Endothelial cell of umbilical vein (primary cell): Measurements from ENCODE around the gene KYNU. TPM values are rescaled to one million over a fixed set of nuclear protein-coding genes. Genes with fewer than 3 reads are reported as not detected.

ENCODE experiments used
- BruUV-seq: library from RNA; stranded (reverse); fragments of 400-500 nt; replicated peaks from 2 replicates; lab custom pipeline; 2021; lab: Mats Ljungman, UMichigan
- CTCF ChIA-PET: fragments of 300-600, 350-600 bp; sonication (Branson Sonifier 250); formaldehyde crosslinking; loops from one replicate; lab custom pipeline; 2021; ENCODE audit warnings: antibody characterized with exemption, inconsistent platforms; lab: Charles Lee
- POLR2A ChIA-PET: fragments of 300-600, 350-600 bp; sonication (Branson Sonifier 250); formaldehyde crosslinking; loops from one replicate; lab custom pipeline; 2021; ENCODE audit warnings: antibody characterized with exemption, inconsistent platforms; lab: Charles Lee
- DNase-seq: peaks from one replicate; pipeline ENCODE4 v3.0.0-alpha.2; 2011; ENCODE audit warnings: low read depth, low spot score
- FAIRE-seq: peaks from 2 replicates; lab custom pipeline; 2011; peaks lifted over from hg19 to GRCh38; lab: Jason Lieb, UNC
- H2AFZ ChIP-seq: 2 replicates; pipeline ENCODE4 v1.6.0; 2012; ENCODE audit warnings: low read depth, low read length, control low read depth, inconsistent platforms
- H3K27ac ChIP-seq: 2 replicates; pipeline ENCODE4 v1.5.1; 2011; ENCODE audit warnings: low read depth, mild to moderate bottlenecking, control low read depth, low read length, moderate library complexity; ENCODE audit not compliant: insufficient read depth
- H3K27me3 ChIP-seq, 2 experiments: 2 replicates each; pipeline versions ENCODE4 v1.6.0 to v1.6.1; 2011; ENCODE audit warnings: low read length in 2 of 2, mixed read lengths in 1 of 2; ENCODE audit not compliant: control insufficient read depth in 2 of 2, insufficient read depth in 2 of 2
- H3K36me3 ChIP-seq, 2 experiments: 2 replicates in 1 of 2; 3 replicates in 1 of 2; pipeline ENCODE4 v1.5.1; 2011; ENCODE audit warnings: low read length in 2 of 2, mild to moderate bottlenecking in 1 of 2, moderate library complexity in 1 of 2; ENCODE audit not compliant: control insufficient read depth in 2 of 2, insufficient read depth in 2 of 2; ENCODE audit errors: extremely low read depth in 1 of 2
- H3K4me1 ChIP-seq: 3 replicates; pipeline ENCODE4 v1.5.1; 2011; ENCODE audit warnings: mild to moderate bottlenecking, low read length; ENCODE audit not compliant: control insufficient read depth, insufficient read depth; ENCODE audit errors: extremely low read depth
- H3K4me2 ChIP-seq: 2 replicates; pipeline ENCODE4 v1.6.1; 2011; ENCODE audit warnings: low read length, control low read depth, mixed read lengths; ENCODE audit not compliant: insufficient read depth
- H3K4me3 ChIP-seq, 3 experiments: fragments of 200-600 bp in 1 of 3; sonication (generic), shearing (Covaris generic) in 1 of 3; replicated peaks in 1 of 3; 2 replicates each; pipeline ENCODE4 v1.5.1; 2011 to 2016; ENCODE audit warnings: control low read depth in 3 of 3, low read length in 3 of 3, mild to moderate bottlenecking in 2 of 3, inconsistent platforms in 1 of 3, low read depth in 1 of 3, moderate library complexity in 1 of 3; ENCODE audit not compliant: insufficient read depth in 1 of 3
- H3K79me2 ChIP-seq: 2 replicates; pipeline ENCODE4 v1.6.0; 2012; ENCODE audit warnings: low read length, inconsistent platforms; ENCODE audit not compliant: control insufficient read depth, insufficient read depth
- H3K9ac ChIP-seq: replicated peaks from 2 replicates; pipeline ENCODE3; 2011; ENCODE audit warnings: low read length, control low read depth; ENCODE audit not compliant: insufficient read depth; ENCODE audit errors: extremely low read depth
- H3K9me1 ChIP-seq: replicated peaks from 3 replicates; pipeline ENCODE4 v1.6.0; 2011; ENCODE audit warnings: mild to moderate bottlenecking, low read length; ENCODE audit not compliant: control insufficient read depth, insufficient read depth; ENCODE audit errors: extremely low read depth
- H3K9me3 ChIP-seq: replicated peaks from 2 replicates; pipeline ENCODE4 v1.5.1; 2012; ENCODE audit warnings: low read length, inconsistent platforms; ENCODE audit not compliant: control insufficient read depth, insufficient read depth
- H4K20me1 ChIP-seq: replicated peaks from 2 replicates; pipeline ENCODE3; 2011; ENCODE audit warnings: mild to moderate bottlenecking, low read length; ENCODE audit not compliant: control insufficient read depth, insufficient read depth; ENCODE audit errors: extremely low read depth
- CTCF ChIP-seq, 2 donors: IDR thresholded peaks; 1 replicate in 1 of 2; 2 replicates in 1 of 2; pipeline ENCODE4 v1.5.1; 2011; ENCODE audit warnings: low read length in 2 of 2, mild to moderate bottlenecking in 2 of 2, moderate library complexity in 2 of 2, control low read depth in 1 of 2, inconsistent platforms in 1 of 2, low read depth in 1 of 2; ENCODE audit not compliant: insufficient read depth in 1 of 2; ENCODE audit errors: extremely low read depth in 1 of 2
- EZH2 ChIP-seq: IDR thresholded peaks from 2 replicates; pipeline ENCODE4 v1.6.1; 2012; ENCODE audit warnings: borderline replicate concordance, low read depth, mild to moderate bottlenecking, moderate library complexity, low read length, inconsistent platforms; ENCODE audit not compliant: severe bottlenecking
- FOS ChIP-seq: IDR thresholded peaks from 2 replicates; pipeline ENCODE4 v1.6.1; 2011; ENCODE audit warnings: mild to moderate bottlenecking, low read length, moderate library complexity, borderline replicate concordance; ENCODE audit not compliant: insufficient read depth
- GATA2 ChIP-seq: IDR thresholded peaks from 2 replicates; pipeline ENCODE4 v1.7.0; 2011; ENCODE audit warnings: low read depth, mild to moderate bottlenecking, moderate library complexity, mixed read lengths, low read length; ENCODE audit not compliant: insufficient read length, insufficient read depth
- JUN ChIP-seq: IDR thresholded peaks from 2 replicates; pipeline ENCODE4 v1.6.1; 2011; ENCODE audit warnings: borderline replicate concordance, low read depth; ENCODE audit not compliant: insufficient read length, insufficient read depth
- MAX ChIP-seq: IDR thresholded peaks from 2 replicates; pipeline ENCODE4 v1.6.1; 2011; ENCODE audit not compliant: insufficient read depth, insufficient read length
- MYC ChIP-seq: IDR thresholded peaks from one replicate; pipeline ENCODE4 v1.6.1; 2011; ENCODE audit warnings: mild to moderate bottlenecking, low read depth, low read length
- POLR2A ChIP-seq: IDR thresholded peaks from 2 replicates; pipeline ENCODE4 v1.6.1; 2012; ENCODE audit warnings: low read depth, mild to moderate bottlenecking, control low read depth, low read length
- POLR2AphosphoS5 ChIP-seq: IDR thresholded peaks from 2 replicates; pipeline ENCODE4 v1.6.1; 2012; ENCODE audit warnings: low read depth, mild to moderate bottlenecking, control low read depth, low read length, moderate library complexity; ENCODE audit not compliant: insufficient read depth
- dilution Hi-C: fragments of 300-500 bp; cut with MboI; formaldehyde crosslinking; loops from one replicate; pipeline ENCODE4 v1.15.0; 2019; ENCODE audit warnings: low sequenced_read_pairs; ENCODE audit not compliant: extremely low pct_ligation_motif_present
- intact Hi-C: fragments of 100-400 bp; cut with micrococcal nuclease; formaldehyde crosslinking; loops from one replicate; pipeline ENCODE4 v1.10.0; 2022
- polyA plus RNA-seq, 4 experiments: library from polyadenylated mRNA; depleted of rRNA in 3 of 4; stranded (reverse) in 3 of 4; unstranded in 1 of 4; fragments of >200 nt; gene quantifications; 2 replicates each; pipeline versions ENCODE4 v1.2.1 to v1.2.3, GENCODE V29; 2011 to 2012; ENCODE audit warnings: missing spikeins in 1 of 4
- total RNA-seq: library from RNA; stranded (reverse); gene quantifications from 2 replicates; pipeline ENCODE4 v1.2.3, GENCODE V29; 2021

KYNU gene
- total and polyA plus RNA-seq, 2 donors (not counting 3 experiments of a cell fraction or from before 2014, with no cell fraction given), result 0.04 TPM; not detected in 1

GRCh38 chr2:142920571-142920970 is 43.1 kb downstream of the KYNU start:
- Histone ChIP-seq H3K9ac (no peak overlapping the region), H3K79me2 (no peaks in the 10 kb centered on the region), H3K4me3 (no peak overlapping the region), H3K27ac (no peak overlapping the region), H3K36me3 (no peaks in the 10 kb centered on the region), H4K20me1 (no peaks in the 10 kb centered on the region), H3K9me1 (no peaks in the 10 kb centered on the region), H3K9me3 (no peaks in the 10 kb centered on the region), H3K4me2 (no peak overlapping the region), H3K4me1 (no peaks in the 10 kb centered on the region), H3K27me3 (no peaks in the 10 kb centered on the region), H2AFZ (no peak overlapping the region)
- BruUV-seq, result no TSS peak
- ChIA-PET POLR2A (no interaction called here), CTCF (no interaction called here)
- no peak for FAIRE-seq
- DNase-seq, result no peak
- dilution Hi-C loops, result no loop called here
- TF ChIP-seq POLR2A (no peak), FOS (no peak)
- intact Hi-C loops, result no loop called here

- Histone ChIP-seq H3K27ac (no peak overlapping the region), H3K9ac (no peak overlapping the region), H3K36me3 (no peaks in the 10 kb centered on the region), H3K9me1 (no peaks in the 10 kb centered on the region), H3K4me2 (no peak overlapping the region), H4K20me1 (no peaks in the 10 kb centered on the region), H3K27me3 (no peaks in the 10 kb centered on the region), H3K9me3 (no peaks in the 10 kb centered on the region), H3K4me3 (no peak overlapping the region), H3K79me2 (no peaks in the 10 kb centered on the region), H2AFZ (no peak overlapping the region), H3K4me1 (no peaks in the 10 kb centered on the region)
- BruUV-seq, result no TSS peak
- intact Hi-C loops, result no loop called here
- FAIRE-seq (no peak), DNase-seq (no peak)
- ChIA-PET POLR2A (no interaction called here), CTCF (no interaction called here)
- TF ChIP-seq EZH2, result no peak
- no peak for TF ChIP-seq POLR2AphosphoS5
- TF ChIP-seq FOS, result no peak
- TF ChIP-seq MYC, result no peak
- no peak for TF ChIP-seq POLR2A
- TF ChIP-seq JUN, result no peak
- TF ChIP-seq MAX, result no peak
- no peak for TF ChIP-seq GATA2
- no peak for TF ChIP-seq CTCF (IDR thresholded peaks at IDR 0.05; ENCODE audit: extremely low read depth in 1 of 2, insufficient read depth in 1 of 2, low read depth in 1 of 2, low read length in 2 of 2)
- dilution Hi-C loops, result no loop called here
Observed at GRCh38 chr2:142926445-142926844, 49.0 kb downstream of the KYNU start.
